Measurements from ENCODE around the gene EPHX1.

- no peak for TF ChIP-seq POLR2A (IDR thresholded peaks at IDR 0.05; ENCODE audit: low read length)
- TF ChIP-seq GATA1 (IDR thresholded peaks at IDR 0.05; ENCODE audit: low read depth, low read length) = no peak
These were observed 47.3 kb downstream of the EPHX1 start for GRCh38 chr1:225857256-225857655.

Data from erythroblast (primary cell).